Measurements from ENCODE around the gene ARHGAP24. TPM values are rescaled to one million over a fixed set of nuclear protein-coding genes. Genes with fewer than 3 reads are reported as not detected.

The ARHGAP24 gene
- total and polyA plus RNA-seq, 8 donors = 22.0 to 35.0 (median 25.8) TPM

DNA sequence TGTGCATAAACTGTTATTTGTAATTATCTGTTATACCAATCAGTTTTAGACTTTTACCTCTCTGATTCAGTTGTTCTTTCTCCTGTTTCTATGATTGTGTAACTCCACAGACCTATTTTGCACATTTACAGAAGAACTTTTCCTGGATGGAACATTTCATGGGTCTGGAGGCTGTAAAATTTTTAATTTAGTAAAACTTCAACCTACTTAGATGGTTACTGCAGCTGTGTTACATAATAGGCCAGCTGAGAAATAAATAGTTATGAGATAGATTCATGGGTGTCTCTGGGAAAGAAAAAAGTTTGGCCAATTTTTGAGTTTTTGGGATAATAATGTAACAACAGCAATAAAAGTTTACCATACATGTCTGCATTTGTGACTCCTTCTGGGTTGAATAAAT lies 253.5 kb downstream of the ARHGAP24 start:
- Histone ChIP-seq H3K27me3 (no peaks in the 10 kb centered on the region), H3K4me3 (no peak overlapping the region), H3K9me3 (no peaks in the 10 kb centered on the region), H3K27ac (no peak overlapping the region), H3K4me1 (peaks cover 8 to 45% of the 10 kb centered on the region in 2 donors), H3K36me3 (no peaks in the 10 kb centered on the region)
- DNase-seq (no peak), ATAC-seq (no peak)
- intact Hi-C loops (cut with DNase I) = no loop called here
- TF ChIP-seq CTCF (IDR thresholded peaks at IDR 0.05) = no peak

DNA sequence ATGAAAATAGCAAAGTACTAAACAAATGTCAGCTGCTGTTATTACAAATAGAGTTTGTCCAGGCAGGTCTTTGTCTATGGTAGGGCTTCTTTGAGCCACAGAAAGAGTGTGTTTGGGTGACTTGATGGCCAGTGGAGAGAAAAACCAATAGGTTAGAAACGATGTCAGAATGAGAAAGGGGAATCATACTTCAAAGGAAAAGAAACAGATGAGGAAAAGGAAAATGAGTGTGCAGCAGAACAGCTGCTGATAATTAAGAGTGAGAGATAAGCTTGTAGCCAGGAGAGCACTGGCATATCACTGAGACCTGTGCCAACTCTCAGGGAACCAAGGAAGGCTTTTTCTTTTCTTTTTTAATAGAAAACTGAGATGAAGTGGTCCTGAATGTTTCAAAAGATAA lies 257.2 kb downstream of the ARHGAP24 start:
- no peaks in the 10 kb centered on the region for H3K9me3 ChIP-seq
- ATAC-seq = no peak
- DNase-seq = no peak

GRCh38 chr4:85733798-85734197 lies 258.8 kb downstream of the ARHGAP24 start:
- peaks cover 0 to 51% of the 10 kb centered on the region in 2 donors for H3K4me1 ChIP-seq
- peak overlapping the region in 1 of 2 donors; percentile 63 for H3K27ac ChIP-seq
- H3K27me3 ChIP-seq = no peaks in the 10 kb centered on the region
- no peak for TF ChIP-seq CTCF (IDR thresholded peaks at IDR 0.05)
- no peak overlapping the region for H3K4me3 ChIP-seq
- no peaks in the 10 kb centered on the region for H3K9me3 ChIP-seq
- no peak for DNase-seq
- ATAC-seq = peak; percentile 54
- intact Hi-C loops (cut with DNase I) = no loop called here
- H3K36me3 ChIP-seq = no peaks in the 10 kb centered on the region

More for the DNA sequence above, 257.2 kb downstream of the ARHGAP24 start:
- peaks cover 0 to 51% of the 10 kb centered on the region in 2 donors for H3K4me1 ChIP-seq
- no peak for TF ChIP-seq CTCF (IDR thresholded peaks at IDR 0.05)
- no peaks in the 10 kb centered on the region for H3K36me3 ChIP-seq
- no peaks in the 10 kb centered on the region for H3K27me3 ChIP-seq
- intact Hi-C loops (cut with DNase I) = no loop called here
- no peak overlapping the region for H3K27ac ChIP-seq
- H3K4me3 ChIP-seq = no peak overlapping the region

GRCh38 chr4:85734424-85734831 lies 259.5 kb downstream of the ARHGAP24 start:
- ATAC-seq = no peak
- intact Hi-C loops (cut with DNase I) = no loop called here
- Histone ChIP-seq H3K36me3 (no peaks in the 10 kb centered on the region), H3K9me3 (no peaks in the 10 kb centered on the region), H3K4me3 (no peak overlapping the region), H3K4me1 (peaks cover 0 to 51% of the 10 kb centered on the region in 2 donors), H3K27me3 (no peaks in the 10 kb centered on the region), H3K27ac (peak overlapping the region in 1 of 2 donors; percentile 63)
- DNase-seq = no peak
- TF ChIP-seq CTCF (IDR thresholded peaks at IDR 0.05) = no peak

- Histone ChIP-seq H3K9me3 (no peaks in the 10 kb centered on the region), H3K36me3 (no peaks in the 10 kb centered on the region), H3K27ac (peak overlapping the region in 1 of 2 donors; percentile 71), H3K27me3 (no peaks in the 10 kb centered on the region), H3K4me1 (peaks cover 0 to 55% of the 10 kb centered on the region in 2 donors), H3K4me3 (no peak overlapping the region)
- peak; percentile 33 for ATAC-seq
- DNase-seq = no peak
- no peak for TF ChIP-seq CTCF (IDR thresholded peaks at IDR 0.05)
- intact Hi-C loops (cut with DNase I) = no loop called here
Measured at GRCh38 chr4:85736571-85736970, 261.6 kb downstream of the ARHGAP24 start.
